Measurements from ENCODE around the gene SLX1B.
"Not testable (repeated sequence)": the region's sequence is repeated elsewhere in the genome, so short reads cannot be mapped to it uniquely, and the experiment has no call there.

The SLX1B gene

GRCh38 chr16:29454269-29454668, at the start of gene SLX1B, which contains the start of gene BOLA2:
Gene SLX1B (plus strand): TSS chr16:29454533.
Gene BOLA2 (minus strand): TSS chr16:29454351. CDS start chr16:29454253, 98 bp downstream.
- not testable (repeated sequence) for H3K27ac ChIP-seq

GRCh38 chr16:29405249-29405648, 49.1 kb upstream of the SLX1B start:
- not testable (repeated sequence) for H3K27ac ChIP-seq

GRCh38 chr16:29423587-29423986, 30.7 kb upstream of the SLX1B start:
- not testable (repeated sequence) for H3K27ac ChIP-seq

GRCh38 chr16:29425390-29425789, 28.9 kb upstream of the SLX1B start:
- H3K27ac ChIP-seq: not testable (repeated sequence)

GRCh38 chr16:29453754-29454153, 579 bp upstream of the SLX1B start:
- H3K27ac ChIP-seq: not testable (repeated sequence)

- not testable (repeated sequence) for H3K27ac ChIP-seq
These were observed 495 bp downstream of the SLX1B start for GRCh38 chr16:29454828-29455227.

- not testable (repeated sequence) for H3K27ac ChIP-seq
These were observed 3.3 kb downstream of the SLX1B start for GRCh38 chr16:29457660-29458059.

- H3K27ac ChIP-seq: not testable (repeated sequence)
These were observed 5.6 kb downstream of the SLX1B start, which contains the start of gene SULT1A4 for GRCh38 chr16:29459706-29460646. Gene SULT1A4 (plus strand): TSS chr16:29459913. CDS start chr16:29461386, 1,473 bp downstream.

GRCh38 chr16:29460647-29461030, 6.3 kb downstream of the SLX1B start:
- H3K27ac ChIP-seq: not testable (repeated sequence)

- H3K27ac ChIP-seq: not testable (repeated sequence)
These were observed 11.9 kb downstream of the SLX1B start for GRCh38 chr16:29465985-29466824.

GRCh38 chr16:29466904-29467303, 12.6 kb downstream of the SLX1B start:
- not testable (repeated sequence) for H3K27ac ChIP-seq

GRCh38 chr16:29467654-29468366, 13.5 kb downstream of the SLX1B start:
- not testable (repeated sequence) for H3K27ac ChIP-seq

- H3K27ac ChIP-seq: not testable (repeated sequence)
These were observed 15.3 kb downstream of the SLX1B start for GRCh38 chr16:29469660-29470059.

GRCh38 chr16:29472065-29472464, 17.7 kb downstream of the SLX1B start:
- not testable (repeated sequence) for H3K27ac ChIP-seq

- H3K27ac ChIP-seq: not testable (repeated sequence)
These were observed 27.9 kb downstream of the SLX1B start for GRCh38 chr16:29482276-29482675.

GRCh38 chr16:29506308-29506707, 52.0 kb downstream of the SLX1B start, which contains the start of gene NPIPB12:
Gene NPIPB12 (minus strand): TSS chr16:29506408.
- not testable (repeated sequence) for H3K27ac ChIP-seq

Data from VCaP (cell line).